Vagina (tissue), 2 donors: ENCODE results near the gene POTEB. TPM values are rescaled to one million over a fixed set of nuclear protein-coding genes. Genes with fewer than 3 reads are reported as not detected.
"Not testable (repeated sequence)": the region's sequence is repeated elsewhere in the genome, so short reads cannot be mapped to it uniquely, and the experiment has no call there.

ENCODE experiments used
- DNase-seq, 2 donors: peaks; one replicate each; pipeline ENCODE4 v3.0.0-alpha.2; 2017; ENCODE audit errors: extremely low spot score in 2 of 2
- H3K27ac ChIP-seq: fragments of 200-600 bp; sonication (generic); one replicate; pipeline ENCODE4 v1.5.1; 2019
- H3K27me3 ChIP-seq: fragments of 200-600 bp; sonication (generic); one replicate; pipeline ENCODE4 v1.5.1; 2019
- H3K36me3 ChIP-seq, 2 donors: fragments of 200-600 bp; sonication (generic); one replicate each; pipeline ENCODE4 v1.5.1; 2017 to 2019
- H3K4me1 ChIP-seq: fragments of 200-600 bp; sonication (generic); one replicate; pipeline ENCODE4 v1.5.1; 2019
- H3K4me3 ChIP-seq, 2 donors: fragments of 200-600 bp; sonication (generic); 1 replicate in 1 of 2; 2 replicates in 1 of 2; pipeline ENCODE4 v1.5.1; 2016 to 2019
- H3K9me3 ChIP-seq: fragments of 200-600 bp; sonication (generic); one replicate; pipeline ENCODE4 v1.5.1; 2019
- intact Hi-C: fragments of 100-400 bp; cut with DNase I; formaldehyde crosslinking; loops from one replicate; pipeline ENCODE4 v1.15.1; 2023
- microRNA-seq: library from miRNA; unstranded; fragments of <30 nt; microRNA quantifications from one replicate; pipeline ENCODE4, GENCODE V29; 2017; ENCODE audit warnings: borderline number of aligned reads, borderline replicate concordance
- small RNA-seq: library from RNA; depleted of rRNA; stranded (forward); fragments of <200 nt; gene quantifications from one replicate; pipeline ENCODE3, GENCODE V24; 2016
- total RNA-seq: library from RNA; depleted of rRNA; stranded (reverse); fragments of >200 nt; gene quantifications from one replicate; pipeline ENCODE4 v1.2.3, GENCODE V29; 2016

POTEB gene
- total RNA-seq: not detected

DNA sequence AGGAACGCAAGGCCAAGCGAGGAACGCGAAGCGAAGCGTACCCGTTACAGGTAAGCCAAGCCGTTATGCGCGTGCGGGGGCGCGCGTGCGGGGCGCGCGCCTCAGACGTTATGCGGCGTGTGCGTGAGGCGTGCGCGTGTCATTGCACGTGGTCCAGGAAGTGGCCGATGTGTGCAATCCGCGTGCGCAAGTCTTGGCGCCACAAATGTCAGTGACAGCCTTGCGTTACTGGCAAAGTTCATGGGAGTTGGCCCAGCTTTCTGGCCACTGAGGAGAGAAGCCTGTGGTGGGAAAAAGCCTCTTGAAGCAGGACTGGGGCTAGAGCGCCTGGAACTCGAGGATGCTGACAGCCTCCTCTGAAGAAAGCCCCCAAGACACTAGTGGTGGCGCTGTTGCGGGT is at the start of gene POTEB:
Gene POTEB (minus strand): TSS at position 101 of the 400 bp plus-strand sequence. CDS start 489 bp downstream, outside the sequence.
- H3K27ac ChIP-seq, DNase-seq, H3K9me3 ChIP-seq, H3K4me1 ChIP-seq, intact Hi-C loops, H3K36me3 ChIP-seq, H3K27me3 ChIP-seq, H3K4me3 ChIP-seq: not testable (repeated sequence)

GRCh38 chr15:21890955-21891354 is 13.4 kb upstream of the POTEB start:
- H3K36me3 ChIP-seq, H3K27ac ChIP-seq, H3K27me3 ChIP-seq, intact Hi-C loops, H3K4me3 ChIP-seq, H3K4me1 ChIP-seq, H3K9me3 ChIP-seq, DNase-seq: not testable (repeated sequence)

GRCh38 chr15:21889542-21889941 is 12.0 kb upstream of the POTEB start:
- intact Hi-C loops, H3K27me3 ChIP-seq, H3K27ac ChIP-seq, H3K4me1 ChIP-seq, DNase-seq, H3K4me3 ChIP-seq, H3K36me3 ChIP-seq, H3K9me3 ChIP-seq: not testable (repeated sequence)

GRCh38 chr15:21838831-21839230 is 38.7 kb downstream of the POTEB start:
- DNase-seq, H3K9me3 ChIP-seq, intact Hi-C loops, H3K27me3 ChIP-seq, H3K27ac ChIP-seq, H3K4me3 ChIP-seq, H3K4me1 ChIP-seq, H3K36me3 ChIP-seq: not testable (repeated sequence)

Small RNA genes lying within 50 kb of the gene (microRNA-seq; reads per million reads assigned to microRNA genes)
- not detected for gene MIR3118-4

Small RNA genes lying within 50 kb of the gene (small RNA-seq; reads per million reads assigned to genes)
- not detected for gene MIR3118-4
- not detected for gene RNU6-631P

Other genes with a start within 250 kb of the POTEB start
- gene OR4M2, start 202.8 kb upstream of the POTEB start, total RNA-seq: not detected